Upper lobe of left lung (tissue), 4 donors: ENCODE measurements around the gene WBP2.
"Not testable (repeated sequence)": the region's sequence is repeated elsewhere in the genome, so short reads cannot be mapped to it uniquely, and the experiment has no call there.

ENCODE experiments used
- CTCF ChIP-seq, 6 experiments: fragments of 450-650 bp in 4 of 6; fragments of 200-600 bp in 2 of 6; sonication (generic) in 2 of 6; IDR thresholded peaks; one replicate each; pipeline ENCODE4 v1.5.1; 2016 to 2019; ENCODE audit warnings: antibody characterized with exemption in 6 of 6
- EP300 ChIP-seq, 4 donors: sonication (generic); formaldehyde crosslinking; IDR thresholded peaks; one replicate each; pipeline ENCODE4 v1.5.1; 2017; ENCODE audit warnings: antibody characterized with exemption in 4 of 4, control low read depth in 2 of 4
- POLR2A ChIP-seq, 4 donors: fragments of 450-650 bp; IDR thresholded peaks; one replicate each; pipeline ENCODE4 v1.5.1; 2016 to 2017; ENCODE audit warnings: antibody characterized with exemption in 4 of 4, mild to moderate bottlenecking in 2 of 4

GRCh38 chr17:75864887-75865286 lies 9.8 kb upstream of the WBP2 start:
- not testable (repeated sequence) for TF ChIP-seq CTCF, EP300, POLR2A (IDR thresholded peaks at IDR 0.05)
